PC-9 (cell line): Measurements from ENCODE around the gene FYN.

Experiments used
- EZH2 ChIP-seq: fragments of 200-600 bp; sonication (generic); IDR thresholded peaks from 2 replicates; pipeline ENCODE4 v1.8.0; 2017; ENCODE audit warnings: antibody characterized with exemption, low read depth
- TF ChIP-seq, protein P1 (sequence below): fragments of 200-600 bp; sonication (generic); conservative IDR thresholded peaks from 2 replicates; pipeline ENCODE4 v1.6.1; 2017; ENCODE audit warnings: mixed run types, antibody characterized with exemption, mild to moderate bottlenecking, moderate library complexity

DNA sequence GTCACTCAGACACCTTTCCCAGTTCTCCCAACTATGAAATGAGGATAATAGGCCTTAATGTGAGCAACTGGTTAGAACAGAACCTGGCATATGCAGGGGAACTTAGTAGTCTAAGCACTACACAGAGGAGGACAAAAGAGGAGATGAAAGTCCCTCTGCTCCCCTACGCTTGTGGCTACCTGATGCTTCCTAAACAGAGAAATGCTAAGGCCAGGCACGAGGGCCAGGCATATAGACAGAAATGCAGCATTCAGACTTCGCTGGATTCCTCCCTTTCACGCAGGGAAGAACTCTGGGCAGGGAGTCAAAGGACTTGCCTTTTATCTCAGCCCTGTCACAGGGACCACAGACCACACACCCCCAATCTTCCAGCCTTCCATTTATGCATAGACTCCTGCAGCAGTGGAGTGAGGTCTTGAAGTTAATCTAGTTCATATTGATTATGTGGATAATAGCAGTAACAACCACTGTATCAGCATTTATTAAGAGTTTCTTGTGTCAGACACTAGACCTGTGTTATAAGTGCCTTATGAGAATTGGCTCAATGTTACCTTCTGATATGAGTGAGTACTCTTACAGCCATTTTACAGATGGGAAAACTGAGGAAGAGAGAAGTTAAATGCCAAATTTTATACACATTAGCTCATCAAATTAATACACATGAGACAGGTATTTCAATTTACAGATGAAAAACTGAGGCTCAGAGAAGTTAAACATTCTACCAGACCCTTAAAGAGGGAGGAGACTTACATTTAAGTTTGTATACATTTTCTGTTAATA is 240.6 kb downstream of the FYN start:
- TF ChIP-seq, protein P1, sequence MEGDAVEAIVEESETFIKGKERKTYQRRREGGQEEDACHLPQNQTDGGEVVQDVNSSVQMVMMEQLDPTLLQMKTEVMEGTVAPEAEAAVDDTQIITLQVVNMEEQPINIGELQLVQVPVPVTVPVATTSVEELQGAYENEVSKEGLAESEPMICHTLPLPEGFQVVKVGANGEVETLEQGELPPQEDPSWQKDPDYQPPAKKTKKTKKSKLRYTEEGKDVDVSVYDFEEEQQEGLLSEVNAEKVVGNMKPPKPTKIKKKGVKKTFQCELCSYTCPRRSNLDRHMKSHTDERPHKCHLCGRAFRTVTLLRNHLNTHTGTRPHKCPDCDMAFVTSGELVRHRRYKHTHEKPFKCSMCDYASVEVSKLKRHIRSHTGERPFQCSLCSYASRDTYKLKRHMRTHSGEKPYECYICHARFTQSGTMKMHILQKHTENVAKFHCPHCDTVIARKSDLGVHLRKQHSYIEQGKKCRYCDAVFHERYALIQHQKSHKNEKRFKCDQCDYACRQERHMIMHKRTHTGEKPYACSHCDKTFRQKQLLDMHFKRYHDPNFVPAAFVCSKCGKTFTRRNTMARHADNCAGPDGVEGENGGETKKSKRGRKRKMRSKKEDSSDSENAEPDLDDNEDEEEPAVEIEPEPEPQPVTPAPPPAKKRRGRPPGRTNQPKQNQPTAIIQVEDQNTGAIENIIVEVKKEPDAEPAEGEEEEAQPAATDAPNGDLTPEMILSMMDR, result no peak
- no peak for TF ChIP-seq EZH2
